ENCODE results near the gene PKHD1. TPM values are rescaled to one million over a fixed set of nuclear protein-coding genes. Genes with fewer than 3 reads are reported as not detected.

Gene PKHD1
- total RNA-seq, 4 donors from 2014 or later = 0.04 to 0.32 (median 0.22) TPM; not detected in 1

DNA sequence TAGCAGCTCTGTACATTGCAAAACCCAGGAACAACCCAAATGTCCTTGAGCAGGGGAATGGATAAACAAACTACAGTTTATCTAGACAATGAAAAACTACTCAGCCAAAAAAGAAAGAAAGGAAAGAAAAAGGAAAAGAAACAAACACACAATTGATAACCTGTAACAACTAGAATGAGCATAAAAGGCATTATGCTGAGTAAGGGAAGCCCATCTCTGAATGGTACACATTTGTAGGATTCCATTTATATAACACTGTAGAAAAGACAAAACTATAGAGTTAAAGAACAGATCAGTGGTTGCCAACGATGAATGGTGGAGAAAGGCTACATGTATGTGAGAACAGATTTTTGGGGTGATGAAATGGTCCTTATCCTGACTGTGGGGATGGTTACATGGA, 454.0 kb downstream of the PKHD1 start:
- TF ChIP-seq, protein P1, sequence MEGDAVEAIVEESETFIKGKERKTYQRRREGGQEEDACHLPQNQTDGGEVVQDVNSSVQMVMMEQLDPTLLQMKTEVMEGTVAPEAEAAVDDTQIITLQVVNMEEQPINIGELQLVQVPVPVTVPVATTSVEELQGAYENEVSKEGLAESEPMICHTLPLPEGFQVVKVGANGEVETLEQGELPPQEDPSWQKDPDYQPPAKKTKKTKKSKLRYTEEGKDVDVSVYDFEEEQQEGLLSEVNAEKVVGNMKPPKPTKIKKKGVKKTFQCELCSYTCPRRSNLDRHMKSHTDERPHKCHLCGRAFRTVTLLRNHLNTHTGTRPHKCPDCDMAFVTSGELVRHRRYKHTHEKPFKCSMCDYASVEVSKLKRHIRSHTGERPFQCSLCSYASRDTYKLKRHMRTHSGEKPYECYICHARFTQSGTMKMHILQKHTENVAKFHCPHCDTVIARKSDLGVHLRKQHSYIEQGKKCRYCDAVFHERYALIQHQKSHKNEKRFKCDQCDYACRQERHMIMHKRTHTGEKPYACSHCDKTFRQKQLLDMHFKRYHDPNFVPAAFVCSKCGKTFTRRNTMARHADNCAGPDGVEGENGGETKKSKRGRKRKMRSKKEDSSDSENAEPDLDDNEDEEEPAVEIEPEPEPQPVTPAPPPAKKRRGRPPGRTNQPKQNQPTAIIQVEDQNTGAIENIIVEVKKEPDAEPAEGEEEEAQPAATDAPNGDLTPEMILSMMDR (IDR thresholded peaks at IDR 0.05) = no peak
- TF ChIP-seq POLR2A (IDR thresholded peaks at IDR 0.05) = no peak
- no peak for DNase-seq (ENCODE audit: low spot score in 2 of 2)
- WGBS, 2 donors = 74 to 81% methylated on average over 1 of the region's 1 CpG
- no peak overlapping the region for H3K4me3 ChIP-seq (ENCODE audit: low read depth, poor library complexity, severe bottlenecking)
- intact Hi-C loops (cut with DNase I; ENCODE audit: low total_unique reads) = no loop called here

DNA sequence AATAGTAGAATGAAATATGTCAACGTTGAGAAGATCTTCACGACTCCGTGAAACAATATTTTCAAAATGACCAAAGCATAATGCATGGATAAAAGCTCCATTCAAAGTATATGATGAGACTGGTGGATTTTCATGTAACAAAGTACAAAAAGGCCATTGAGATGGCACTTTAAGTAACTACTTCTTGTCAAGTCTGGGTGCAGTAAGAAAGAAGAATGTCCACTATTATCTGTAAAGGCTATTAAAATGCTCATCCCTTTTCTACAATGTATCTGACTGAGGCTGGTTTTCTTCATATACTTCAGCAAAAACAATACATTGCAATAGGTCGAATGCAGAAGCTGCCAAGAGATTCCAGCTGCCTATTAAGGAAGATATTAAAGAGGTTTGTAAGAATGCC, 457.4 kb downstream of the PKHD1 start:
- no peak overlapping the region for H3K4me3 ChIP-seq (ENCODE audit: low read depth, poor library complexity, severe bottlenecking)
- TF ChIP-seq POLR2A (IDR thresholded peaks at IDR 0.05) = no peak
- TF ChIP-seq, protein P1 (IDR thresholded peaks at IDR 0.05) = no peak
- intact Hi-C loops (cut with DNase I; ENCODE audit: low total_unique reads) = no loop called here
- no peak for DNase-seq (ENCODE audit: low spot score in 2 of 2)
- WGBS, 2 donors = 82 to 84% methylated on average over 4 of the region's 4 CpGs

DNA sequence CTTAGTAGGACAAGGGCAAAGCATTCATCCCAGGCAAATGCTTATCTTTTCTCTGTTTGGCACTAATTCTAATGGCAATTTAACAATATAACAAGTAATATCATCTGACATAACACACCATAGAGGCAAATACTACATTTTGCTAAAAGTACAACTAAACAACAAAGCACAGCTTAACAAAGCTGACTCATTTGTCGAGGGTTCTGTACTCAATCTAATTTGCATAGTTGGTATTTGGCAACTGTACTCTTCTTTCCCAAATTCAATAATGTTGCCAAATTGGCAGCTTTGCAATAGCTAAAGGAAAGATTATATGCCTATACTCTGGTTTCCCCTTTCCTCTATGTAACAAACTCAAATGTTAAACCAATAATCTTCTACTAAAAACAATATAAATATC, 461.0 kb downstream of the PKHD1 start:
- DNase-seq (ENCODE audit: low spot score in 2 of 2) = no peak
- intact Hi-C loops (cut with DNase I; ENCODE audit: low total_unique reads) = no loop called here
- H3K4me3 ChIP-seq (ENCODE audit: low read depth, poor library complexity, severe bottlenecking) = no peak overlapping the region
- TF ChIP-seq, protein P1 (IDR thresholded peaks at IDR 0.05) = no peak
- no peak for TF ChIP-seq POLR2A (IDR thresholded peaks at IDR 0.05)
- WGBS, 2 donors = 24 to 42% methylated on average over 1 of the region's 1 CpG

DNA sequence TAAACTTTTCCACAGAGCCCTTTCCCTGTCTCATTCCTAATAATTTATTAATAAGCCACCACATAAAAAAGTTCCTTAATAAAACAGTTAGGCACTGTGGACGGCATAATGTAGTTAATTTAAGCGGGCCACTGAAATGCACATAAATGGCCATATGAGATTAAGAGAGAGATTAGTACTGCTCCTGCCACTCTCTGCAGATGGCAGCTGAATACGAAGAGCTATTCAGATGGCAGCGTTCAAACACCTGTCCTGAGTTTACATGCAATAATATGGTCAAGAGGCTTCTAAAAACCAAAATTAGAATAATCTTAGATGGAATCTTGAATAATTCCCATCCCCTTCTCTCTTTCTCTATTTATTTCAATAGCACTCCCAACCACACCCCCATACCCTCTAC, 461.8 kb downstream of the PKHD1 start:
- WGBS, 2 donors = 86 to 94% methylated on average over 4 of the region's 4 CpGs
- intact Hi-C loops (cut with DNase I; ENCODE audit: low total_unique reads) = no loop called here
- no peak for DNase-seq (ENCODE audit: low spot score in 2 of 2)
- H3K4me3 ChIP-seq (ENCODE audit: low read depth, poor library complexity, severe bottlenecking) = no peak overlapping the region
- TF ChIP-seq, protein P1 (IDR thresholded peaks at IDR 0.05) = no peak
- TF ChIP-seq POLR2A (IDR thresholded peaks at IDR 0.05) = no peak

DNA sequence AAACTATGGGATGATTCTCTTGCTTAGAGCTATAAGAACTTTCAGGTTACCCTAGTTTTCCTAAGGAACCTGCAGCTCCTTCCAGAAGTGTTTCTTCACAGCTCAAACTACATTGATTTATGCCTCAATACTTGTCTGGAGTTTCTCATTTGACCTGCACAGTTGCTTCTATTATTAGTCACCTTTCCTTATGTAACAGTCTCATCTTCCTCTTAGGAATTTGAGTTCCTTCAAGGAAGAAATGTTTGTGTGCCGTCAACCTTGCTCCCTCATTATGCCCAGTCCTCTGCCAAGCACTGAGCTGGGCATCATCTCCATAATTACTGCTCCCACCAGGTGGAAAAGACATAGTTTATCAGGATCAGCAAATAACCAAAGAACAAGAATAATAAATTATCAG, 466.4 kb downstream of the PKHD1 start:
- TF ChIP-seq, protein P1 (IDR thresholded peaks at IDR 0.05) = no peak
- TF ChIP-seq POLR2A (IDR thresholded peaks at IDR 0.05) = no peak
- 38 to 50% methylated on average over 1 of the region's 1 CpG for WGBS, 2 donors
- no peak for DNase-seq (ENCODE audit: low spot score in 2 of 2)
- no peak overlapping the region for H3K4me3 ChIP-seq (ENCODE audit: low read depth, poor library complexity, severe bottlenecking)
- intact Hi-C loops (cut with DNase I; ENCODE audit: low total_unique reads) = no loop called here

DNA sequence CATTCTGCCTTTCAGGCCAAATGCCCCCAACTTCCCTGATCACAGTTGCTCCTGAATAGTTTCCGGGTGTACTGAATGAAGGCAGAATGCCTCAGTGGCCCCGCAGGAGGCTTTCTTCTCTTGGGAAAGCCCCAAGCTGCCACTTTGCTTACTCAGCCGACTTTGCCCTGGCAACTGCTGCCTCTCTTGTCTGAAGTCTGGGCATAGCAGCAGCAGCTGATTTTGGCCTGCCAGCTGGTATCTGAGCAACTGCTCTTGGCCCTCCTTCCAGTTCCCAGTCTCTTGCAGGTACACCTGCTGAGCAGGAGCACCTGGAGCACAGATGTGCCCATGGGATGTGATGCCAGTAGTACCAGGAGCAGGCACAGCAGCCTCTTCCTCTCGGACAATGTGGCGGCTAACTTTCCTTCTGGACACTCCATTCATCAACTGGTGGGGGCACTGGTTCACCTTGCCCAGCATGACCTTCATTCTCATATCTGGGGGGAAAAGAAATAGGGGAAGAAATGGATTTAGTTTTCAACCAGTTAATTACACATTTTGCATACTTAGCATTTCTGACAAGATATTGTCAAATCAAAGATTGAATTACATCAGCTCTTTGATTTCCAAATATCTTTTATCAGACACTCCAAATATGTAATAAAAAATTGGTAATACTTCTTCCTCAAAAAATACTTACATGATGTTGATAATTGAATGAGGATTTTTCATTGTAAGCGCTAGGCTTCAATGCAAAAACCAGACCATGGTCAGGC, 468.2 kb downstream of the PKHD1 start:
- intact Hi-C loops (cut with DNase I; ENCODE audit: low total_unique reads) = no loop called here
- TF ChIP-seq POLR2A (IDR thresholded peaks at IDR 0.05) = no peak
- TF ChIP-seq, protein P1 (IDR thresholded peaks at IDR 0.05) = no peak
- DNase-seq (ENCODE audit: low spot score in 2 of 2) = no peak
- no peak overlapping the region for H3K4me3 ChIP-seq (ENCODE audit: low read depth, poor library complexity, severe bottlenecking)
- 67 to 70% methylated on average over 6 of the region's 6 CpGs for WGBS, 2 donors
